Spinal cord (tissue), 10 donors: ENCODE results near the gene LTBP4. TPM values are rescaled to one million over a fixed set of nuclear protein-coding genes. Genes with fewer than 3 reads are reported as not detected.

Experiments used
- DNase-seq, 6 donors: peaks; one replicate each; pipeline versions ENCODE4 v3.0.0 to v3.0.0-alpha.2; 2013 to 2015; ENCODE audit warnings: low spot score in 6 of 6, low read depth in 4 of 6
- H3K27ac ChIP-seq: one replicate; pipeline ENCODE4 v1.5.1; 2013; ENCODE audit warnings: low read depth, low read length, control low read depth
- H3K27me3 ChIP-seq: one replicate; pipeline ENCODE4 v1.6.1; 2013; ENCODE audit warnings: low read length; ENCODE audit not compliant: control insufficient read depth, insufficient read depth
- H3K36me3 ChIP-seq: one replicate; pipeline ENCODE4 v1.6.1; 2013; ENCODE audit warnings: low read length; ENCODE audit not compliant: control insufficient read depth, insufficient read depth
- H3K4me1 ChIP-seq: one replicate; pipeline ENCODE4 v1.6.1; 2013; ENCODE audit warnings: low read length; ENCODE audit not compliant: control insufficient read depth, insufficient read depth
- H3K4me3 ChIP-seq: one replicate; pipeline ENCODE4 v1.5.1; 2013; ENCODE audit warnings: low read depth, low read length, control low read depth
- H3K9me3 ChIP-seq: one replicate; pipeline ENCODE4 v1.6.1; 2013; ENCODE audit warnings: low read length; ENCODE audit not compliant: control insufficient read depth, insufficient read depth
- WGBS: methylation state at CpG from one replicate; pipeline ENCODE4 v1.1.5; 2013; ENCODE audit warnings: missing lambda C conversion rate; ENCODE audit not compliant: insufficient coverage; 5-methylcytosine and 5-hydroxymethylcytosine counted together
- long read RNA-seq, 4 donors: transcript quantifications; one replicate each; lab custom pipeline, GENCODE V29; 2026
- polyA plus RNA-seq, 2 donors: library from polyadenylated mRNA; unstranded; fragments of 120-200 nt; gene quantifications; one replicate each; pipeline ENCODE4 v1.2.1, GENCODE V29; 2013; ENCODE audit not compliant: insufficient read length in 2 of 2
- total RNA-seq, 2 donors: library from RNA; depleted of rRNA in 1 of 2; stranded (reverse); fragments of 120-200 nt in 1 of 2; fragments of >200 nt in 1 of 2; gene quantifications; one replicate each; pipeline versions ENCODE4 v1.2.3 to v1.2.4, GENCODE V29; 2013 to 2014
- donor health status: healthy.

LTBP4 gene
- total RNA-seq (10 to 100 TPM; 57.6 to 82.0 TPM), polyA plus RNA-seq (100 to 1,000 TPM in 1 of 2 donors, 10 to 100 TPM in 1; 57.5 to 141 TPM)
- long read RNA-seq, donor 1: 0 reads
- long read RNA-seq, donor 2: 0 reads
- long read RNA-seq, donor 3, partial matches to known transcripts: 0 of 2 reads
- long read RNA-seq, donor 3, other reads (novel, unspliced or antisense): 0 of 2 reads
- long read RNA-seq, donor 4, full-length matches to known transcripts: 4 of 33 reads
- long read RNA-seq, donor 4, partial matches to known transcripts: 29 of 33 reads
- long read RNA-seq, donor 4, other reads (novel, unspliced or antisense): 0 of 33 reads

- H3K27me3 ChIP-seq: peaks cover 81% of the 10 kb centered on the region
- 2% methylated on average over 66 of the region's 82 CpGs for WGBS
- H3K36me3 ChIP-seq: peaks cover 20% of the 10 kb centered on the region
- peaks cover 88% of the 10 kb centered on the region for H3K4me1 ChIP-seq
- H3K27ac ChIP-seq: peak within 1 kb of the TSS; percentile 92
- peak in 1 of 6 donors; percentile 69 for DNase-seq
- no peaks in the 10 kb centered on the region for H3K9me3 ChIP-seq
- peak within 1 kb of the TSS; percentile 48 for H3K4me3 ChIP-seq
Observed at GRCh38 chr19:40601134-40601974, at the start of gene LTBP4. LTBP4 (plus strand) TSS chr19:40601369; CDS start chr19:40601388, 19 bp downstream.

GRCh38 chr19:40552848-40553247 is 48.3 kb upstream of the LTBP4 start:
- H3K27ac ChIP-seq: no peak overlapping the region
- 90% methylated on average over 2 of the region's 3 CpGs for WGBS
- peaks cover 15% of the 10 kb centered on the region for H3K27me3 ChIP-seq
- no peak overlapping the region for H3K4me3 ChIP-seq
- H3K36me3 ChIP-seq: peaks cover 45% of the 10 kb centered on the region
- H3K9me3 ChIP-seq: no peaks in the 10 kb centered on the region
- no peak for DNase-seq
- H3K4me1 ChIP-seq: no peaks in the 10 kb centered on the region

GRCh38 chr19:40553885-40554857 is 47.0 kb upstream of the LTBP4 start:
- no peak overlapping the region for H3K27ac ChIP-seq
- H3K27me3 ChIP-seq: peaks cover 15% of the 10 kb centered on the region
- WGBS: 22% methylated on average over 65 of the region's 69 CpGs
- H3K4me1 ChIP-seq: no peaks in the 10 kb centered on the region
- H3K36me3 ChIP-seq: peaks cover 48% of the 10 kb centered on the region
- H3K9me3 ChIP-seq: no peaks in the 10 kb centered on the region
- DNase-seq: no peak
- H3K4me3 ChIP-seq: no peak overlapping the region

GRCh38 chr19:40555978-40556689 is 45.0 kb upstream of the LTBP4 start:
- no peak overlapping the region for H3K4me3 ChIP-seq
- WGBS: 76% methylated on average over 14 of the region's 17 CpGs
- H3K27ac ChIP-seq: no peak overlapping the region
- H3K36me3 ChIP-seq: peaks cover 47% of the 10 kb centered on the region
- H3K27me3 ChIP-seq: peaks cover 12% of the 10 kb centered on the region
- no peak for DNase-seq
- no peaks in the 10 kb centered on the region for H3K9me3 ChIP-seq
- no peaks in the 10 kb centered on the region for H3K4me1 ChIP-seq

- no peaks in the 10 kb centered on the region for H3K9me3 ChIP-seq
- 83% methylated on average over 24 of the region's 24 CpGs for WGBS
- peaks cover 12% of the 10 kb centered on the region for H3K27me3 ChIP-seq
Observed at GRCh38 chr19:40556953-40557530, 44.1 kb upstream of the LTBP4 start.

GRCh38 chr19:40559394-40559793 is 41.8 kb upstream of the LTBP4 start:
- peaks cover 5% of the 10 kb centered on the region for H3K27me3 ChIP-seq
- no peak overlapping the region for H3K27ac ChIP-seq
- no peak for DNase-seq
- no peak overlapping the region for H3K4me3 ChIP-seq
- H3K36me3 ChIP-seq: peaks cover 37% of the 10 kb centered on the region
- H3K4me1 ChIP-seq: no peaks in the 10 kb centered on the region
- no CpG with 5 or more reads among the region's 3 CpGs for WGBS
- no peaks in the 10 kb centered on the region for H3K9me3 ChIP-seq

More at GRCh38 chr19:40556953-40557530, 44.1 kb upstream of the LTBP4 start:
- DNase-seq: no peak
- Histone ChIP-seq H3K4me3 (no peak overlapping the region), H3K27ac (no peak overlapping the region), H3K4me1 (no peaks in the 10 kb centered on the region), H3K36me3 (peaks cover 44% of the 10 kb centered on the region)

GRCh38 chr19:40560092-40560507 is 41.1 kb upstream of the LTBP4 start:
- no peaks in the 10 kb centered on the region for H3K9me3 ChIP-seq
- DNase-seq: no peak
- no peak overlapping the region for H3K27ac ChIP-seq
- H3K4me3 ChIP-seq: no peak overlapping the region
- peaks cover 32% of the 10 kb centered on the region for H3K36me3 ChIP-seq
- no peaks in the 10 kb centered on the region for H3K4me1 ChIP-seq
- peaks cover under 1% of the 10 kb centered on the region for H3K27me3 ChIP-seq
- 60% methylated on average over 20 of the region's 20 CpGs for WGBS

GRCh38 chr19:40561947-40562346 is 39.2 kb upstream of the LTBP4 start:
- no peak overlapping the region for H3K27ac ChIP-seq
- H3K27me3 ChIP-seq: peaks cover 9% of the 10 kb centered on the region
- H3K4me3 ChIP-seq: no peak overlapping the region
- peaks cover 31% of the 10 kb centered on the region for H3K36me3 ChIP-seq
- DNase-seq: no peak
- no peaks in the 10 kb centered on the region for H3K4me1 ChIP-seq
- 63% methylated on average over 4 of the region's 4 CpGs for WGBS
- H3K9me3 ChIP-seq: no peaks in the 10 kb centered on the region
